Stimulated activated naive CD4-positive, alpha-beta T cell (primary cell): ENCODE measurements around the gene TMEM229A.
"Not testable (repeated sequence)": the region's sequence is repeated elsewhere in the genome, so short reads cannot be mapped to it uniquely, and the experiment has no call there.

Experiments used
- DNase-seq, 6 experiments: peaks; one replicate each; lab custom pipeline; 2025; lab: John Stamatoyannopoulos, UW

Gene TMEM229A

GRCh38 chr7:124032369-124033094, at the start of gene TMEM229A:
Gene TMEM229A (minus strand): TSS chr7:124033067. CDS start chr7:124033003, 64 bp downstream.
- no peak for DNase-seq

GRCh38 chr7:124082234-124082633, 49.4 kb upstream of the TMEM229A start:
- not testable (repeated sequence) for DNase-seq

GRCh38 chr7:124077546-124077945, 44.7 kb upstream of the TMEM229A start:
- no peak for DNase-seq

- DNase-seq = no peak
These were observed 44.0 kb upstream of the TMEM229A start for GRCh38 chr7:124076841-124077240.

GRCh38 chr7:124074007-124074406, 41.1 kb upstream of the TMEM229A start:
- no peak for DNase-seq

GRCh38 chr7:124073310-124073645, 40.4 kb upstream of the TMEM229A start:
- DNase-seq = no peak

GRCh38 chr7:124072603-124073309, 39.9 kb upstream of the TMEM229A start:
- no peak for DNase-seq

GRCh38 chr7:124071843-124072242, 39.0 kb upstream of the TMEM229A start:
- DNase-seq = no peak

GRCh38 chr7:124062171-124062570, 29.3 kb upstream of the TMEM229A start:
- DNase-seq = no peak

- no peak for DNase-seq
These were observed 27.7 kb upstream of the TMEM229A start for GRCh38 chr7:124060528-124060927.

GRCh38 chr7:124059375-124059774, 26.5 kb upstream of the TMEM229A start:
- no peak for DNase-seq

- no peak for DNase-seq
These were observed 25.6 kb upstream of the TMEM229A start for GRCh38 chr7:124058515-124058914.

GRCh38 chr7:124057872-124058271, 25.0 kb upstream of the TMEM229A start:
- DNase-seq = no peak

- DNase-seq = no peak
These were observed 23.4 kb upstream of the TMEM229A start for GRCh38 chr7:124056234-124056633.

GRCh38 chr7:124051681-124052377, 19.0 kb upstream of the TMEM229A start:
- DNase-seq = no peak

- DNase-seq = no peak
These were observed 10.0 kb upstream of the TMEM229A start for GRCh38 chr7:124042826-124043225.

- no peak for DNase-seq
These were observed 8.6 kb upstream of the TMEM229A start for GRCh38 chr7:124041439-124041838.

- not testable (repeated sequence) for DNase-seq
These were observed 5.0 kb upstream of the TMEM229A start for GRCh38 chr7:124037902-124038301.

- no peak for DNase-seq
These were observed 2.8 kb upstream of the TMEM229A start for GRCh38 chr7:124035706-124036105.

GRCh38 chr7:124034754-124035100, 1.9 kb upstream of the TMEM229A start:
- no peak for DNase-seq

- no peak for DNase-seq
These were observed 1.2 kb upstream of the TMEM229A start for GRCh38 chr7:124033807-124034753.
